Liver (tissue), 9 donors: ENCODE results near the gene ZNF700. TPM values are rescaled to one million over a fixed set of nuclear protein-coding genes. Genes with fewer than 3 reads are reported as not detected.
"Not testable (repeated sequence)": the region's sequence is repeated elsewhere in the genome, so short reads cannot be mapped to it uniquely, and the experiment has no call there.

Experiments used
- DNase-seq: peaks from one replicate; pipeline ENCODE4 v3.0.0-alpha.2; 2017; ENCODE audit warnings: low spot score
- H3K27ac ChIP-seq, 2 donors: one replicate each; pipeline ENCODE4 v1.7.0; 2013; ENCODE audit warnings: inconsistent platforms in 2 of 2, low read length in 2 of 2, control low read depth in 1 of 2, low read depth in 1 of 2, mild to moderate bottlenecking in 1 of 2
- H3K27me3 ChIP-seq, 4 donors: one replicate each; pipeline versions ENCODE4 v1.6.1 to v1.7.0; 2013; ENCODE audit warnings: low read length in 3 of 4, inconsistent platforms in 1 of 4, mild to moderate bottlenecking in 1 of 4, moderate library complexity in 1 of 4; ENCODE audit not compliant: control insufficient read depth in 4 of 4, insufficient read depth in 4 of 4
- H3K36me3 ChIP-seq, 4 donors: one replicate each; pipeline versions ENCODE4 v1.6.1 to v1.7.0; 2013; ENCODE audit warnings: low read length in 3 of 4, mild to moderate bottlenecking in 3 of 4, low read depth in 1 of 4, moderate library complexity in 1 of 4; ENCODE audit not compliant: control insufficient read depth in 4 of 4, insufficient read depth in 3 of 4
- H3K4me1 ChIP-seq, 4 donors: one replicate each; pipeline versions ENCODE4 v1.6.1 to v1.7.0; 2013; ENCODE audit warnings: low read length in 3 of 4, mild to moderate bottlenecking in 3 of 4, moderate library complexity in 1 of 4; ENCODE audit not compliant: control insufficient read depth in 4 of 4, insufficient read depth in 4 of 4
- H3K4me3 ChIP-seq, 3 donors: one replicate each; pipeline versions ENCODE4 v1.6.1 to v1.7.0; 2013; ENCODE audit warnings: low read length in 3 of 3, control low read depth in 1 of 3, low read depth in 1 of 3, mild to moderate bottlenecking in 1 of 3
- H3K9ac ChIP-seq, 2 donors: one replicate each; pipeline ENCODE4 v1.7.0; 2013; ENCODE audit warnings: low read length in 2 of 2, mild to moderate bottlenecking in 2 of 2, moderate library complexity in 2 of 2, control low read depth in 1 of 2, low read depth in 1 of 2
- H3K9me3 ChIP-seq, 4 donors: one replicate each; pipeline versions ENCODE4 v1.6.1 to v1.7.0; 2013; ENCODE audit warnings: low read length in 3 of 4; ENCODE audit not compliant: control insufficient read depth in 4 of 4
- CTCF ChIP-seq: fragments of 150-350 bp; IDR thresholded peaks from 2 replicates; pipeline ENCODE4 v1.5.1; 2017; ENCODE audit warnings: improper control_type of control experiment, low read depth, low read length; ENCODE audit not compliant: missing input control
- EGR1 ChIP-seq, 2 donors: IDR thresholded peaks; 2 replicates each; pipeline ENCODE4 v1.6.1; 2016 to 2018; ENCODE audit warnings: antibody characterized with exemption in 2 of 2, low read depth in 2 of 2
- FOXA1 ChIP-seq: IDR thresholded peaks from 2 replicates; pipeline ENCODE4 v1.6.1; 2016; ENCODE audit warnings: antibody characterized with exemption
- GABPA ChIP-seq, 2 donors: IDR thresholded peaks in 1 of 2; conservative IDR thresholded peaks in 1 of 2; 2 replicates each; pipeline ENCODE4 v1.6.1; 2016; ENCODE audit warnings: antibody characterized with exemption in 2 of 2, mild to moderate bottlenecking in 1 of 2, moderate library complexity in 1 of 2
- HNF4A ChIP-seq, 2 donors: conservative IDR thresholded peaks; 2 replicates each; pipeline ENCODE4 v1.6.1; 2016; ENCODE audit warnings: antibody characterized with exemption in 2 of 2, mild to moderate bottlenecking in 2 of 2
- HNF4G ChIP-seq: IDR thresholded peaks from 2 replicates; pipeline ENCODE4 v1.6.1; 2016; ENCODE audit warnings: antibody characterized with exemption
- JUND ChIP-seq, 2 donors: IDR thresholded peaks; 2 replicates each; pipeline ENCODE4 v1.6.1; 2016; ENCODE audit warnings: antibody characterized with exemption in 2 of 2
- NR2F2 ChIP-seq: IDR thresholded peaks from 2 replicates; pipeline ENCODE4 v1.6.1; 2016; ENCODE audit warnings: antibody characterized with exemption
- RAD21 ChIP-seq, 2 donors: IDR thresholded peaks; 2 replicates each; pipeline ENCODE4 v1.6.1; 2016; ENCODE audit warnings: antibody characterized with exemption in 2 of 2, mild to moderate bottlenecking in 2 of 2
- RXRA ChIP-seq, 2 donors: IDR thresholded peaks; 2 replicates each; pipeline ENCODE4 v1.6.1; 2017 to 2018; ENCODE audit warnings: antibody characterized with exemption in 2 of 2, mild to moderate bottlenecking in 1 of 2
- SP1 ChIP-seq: IDR thresholded peaks from 2 replicates; pipeline ENCODE4 v1.6.1; 2018; ENCODE audit warnings: antibody characterized with exemption, mild to moderate bottlenecking
- TAF1 ChIP-seq: conservative IDR thresholded peaks from 2 replicates; pipeline ENCODE4 v1.6.1; 2016; ENCODE audit warnings: antibody characterized with exemption, mild to moderate bottlenecking
- YY1 ChIP-seq: IDR thresholded peaks from 2 replicates; pipeline ENCODE4 v1.6.1; 2016; ENCODE audit warnings: antibody characterized with exemption, mild to moderate bottlenecking
- ZBTB33 ChIP-seq: IDR thresholded peaks from 2 replicates; pipeline ENCODE4 v1.6.1; 2016; ENCODE audit warnings: antibody characterized with exemption
- WGBS: extraction: QIAGEN DNeasy Blood & Tissue Kit; methylation state at CpG from one replicate; pipeline ENCODE4 v1.1.7; 2013; 5-methylcytosine and 5-hydroxymethylcytosine counted together
- polyA plus RNA-seq, 2 donors: library from polyadenylated mRNA; stranded (reverse) in 1 of 2; unstranded in 1 of 2; fragments of 200-250 nt in 1 of 2; fragments of >200 nt in 1 of 2; fragmentation: Nextera tagmentation in 1 of 2; extraction: Ambion mirVana in 1 of 2; gene quantifications; one replicate each; pipeline versions ENCODE4 v1.2.1 to v1.2.3, GENCODE V29; 2013 to 2015
- total RNA-seq, 2 donors: library from RNA; depleted of rRNA; stranded (reverse); fragments of >200 nt; gene quantifications; one replicate each; pipeline ENCODE4 v1.2.3, GENCODE V29; 2014
- TF ChIP-seq, protein P1 (sequence below): IDR thresholded peaks from 2 replicates; pipeline ENCODE4 v1.6.1; 2016; ENCODE audit warnings: antibody characterized with exemption, mild to moderate bottlenecking
- TF ChIP-seq, protein P2 (sequence below): IDR thresholded peaks from 2 replicates; pipeline ENCODE4 v1.6.1; 2016; ENCODE audit warnings: antibody characterized with exemption
- donor health status: healthy.
- donor health status: healthy.
- donor health status: healthy.
- donor health status: healthy.
- donor health status: healthy.

Gene ZNF700
- total and polyA plus RNA-seq, 4 donors = 3.1 to 13.7 (median 6.7) TPM

DNA sequence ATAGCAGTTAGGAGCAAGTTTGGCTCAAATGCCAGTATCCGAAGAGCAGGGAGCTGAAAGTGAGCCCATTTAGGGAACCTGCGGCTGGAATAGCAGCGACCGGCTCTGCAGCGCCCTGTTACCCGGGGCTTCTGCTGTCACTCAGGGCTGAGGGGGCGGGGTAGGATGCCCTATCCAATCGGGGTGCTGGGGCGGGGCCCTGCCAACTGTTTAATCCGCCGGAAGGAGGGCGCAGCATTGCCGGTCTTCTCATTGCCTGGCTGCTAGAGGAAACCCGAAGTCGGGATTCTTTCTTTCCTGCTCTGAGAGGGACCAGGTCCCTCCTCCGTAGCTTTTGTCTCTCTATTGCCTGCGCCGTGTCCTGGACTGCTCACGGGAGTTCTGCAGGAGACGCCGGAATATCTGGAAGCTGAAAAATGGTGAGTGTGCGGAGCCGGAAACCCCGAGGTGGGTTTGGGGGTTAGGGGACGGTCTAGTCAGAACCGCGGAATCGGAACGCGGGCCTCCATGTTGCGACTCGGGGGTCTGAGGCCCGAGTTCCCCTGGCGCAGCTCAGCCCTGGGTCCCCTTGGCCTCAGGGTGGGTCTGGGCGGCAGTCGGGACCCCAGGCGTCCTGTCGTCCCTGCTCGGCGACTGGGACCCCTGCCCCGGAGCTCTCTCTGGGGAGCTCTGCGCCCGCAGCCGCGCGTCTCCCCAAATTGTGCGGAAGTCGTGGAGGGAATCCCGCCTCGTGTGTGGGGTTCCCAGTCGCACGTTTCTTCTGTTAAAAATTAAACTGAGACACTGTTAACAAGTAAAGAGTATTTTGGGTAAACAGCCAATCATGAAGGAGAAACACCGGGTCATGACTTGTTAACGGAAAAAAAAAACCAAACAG lies 62.7 kb downstream of the ZNF700 start:
- Histone ChIP-seq H3K4me1 (peaks cover 0 to 8% (median 1%) of the 10 kb centered on the region in 4 donors), H3K27me3 (no peaks in the 10 kb centered on the region)
- DNase-seq = peak; percentile 93

DNA sequence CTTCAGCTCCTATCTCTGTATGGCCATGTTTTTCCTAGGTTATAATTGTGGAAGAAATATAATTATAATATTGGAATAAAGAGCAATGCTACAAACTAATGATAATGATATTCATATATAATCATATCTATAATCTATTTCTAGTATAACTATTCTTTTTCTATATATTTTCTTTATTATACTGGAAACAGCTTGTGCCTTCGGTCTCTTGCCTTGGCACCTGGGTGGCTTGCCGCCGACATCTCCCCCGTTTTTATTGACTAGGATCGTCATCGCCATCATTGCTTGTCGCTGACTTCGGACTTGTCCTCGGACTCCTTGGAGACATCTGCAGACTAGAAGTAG lies 64.2 kb downstream of the ZNF700 start:
- Histone ChIP-seq H3K27me3 (no peaks in the 10 kb centered on the region), H3K36me3 (no peaks in the 10 kb centered on the region), H3K4me1 (peaks cover 0 to 8% (median 1%) of the 10 kb centered on the region in 4 donors), H3K9ac (no peak overlapping the region), H3K27ac (peak overlapping the region in 1 of 2 donors; percentile 93), H3K4me3 (no peak overlapping the region), H3K9me3 (peaks cover 0 to under 1% (median 0%) of the 10 kb centered on the region in 4 donors)
- 69% methylated on average over 9 of the region's 9 CpGs for WGBS
- DNase-seq = no peak
- TF ChIP-seq TAF1 (no peak), FOXA1 (no peak), HNF4A (conservative IDR thresholded peaks at IDR 0.05) (no peak), HNF4G (no peak), JUND (IDR thresholded peaks at IDR 0.05) (no peak), SP1 (no peak), RXRA (IDR thresholded peaks at IDR 0.05) (no peak), ZBTB33 (no peak), NR2F2 (no peak), RAD21 (IDR thresholded peaks at IDR 0.05) (no peak), CTCF (no peak)
- TF ChIP-seq, protein P1, sequence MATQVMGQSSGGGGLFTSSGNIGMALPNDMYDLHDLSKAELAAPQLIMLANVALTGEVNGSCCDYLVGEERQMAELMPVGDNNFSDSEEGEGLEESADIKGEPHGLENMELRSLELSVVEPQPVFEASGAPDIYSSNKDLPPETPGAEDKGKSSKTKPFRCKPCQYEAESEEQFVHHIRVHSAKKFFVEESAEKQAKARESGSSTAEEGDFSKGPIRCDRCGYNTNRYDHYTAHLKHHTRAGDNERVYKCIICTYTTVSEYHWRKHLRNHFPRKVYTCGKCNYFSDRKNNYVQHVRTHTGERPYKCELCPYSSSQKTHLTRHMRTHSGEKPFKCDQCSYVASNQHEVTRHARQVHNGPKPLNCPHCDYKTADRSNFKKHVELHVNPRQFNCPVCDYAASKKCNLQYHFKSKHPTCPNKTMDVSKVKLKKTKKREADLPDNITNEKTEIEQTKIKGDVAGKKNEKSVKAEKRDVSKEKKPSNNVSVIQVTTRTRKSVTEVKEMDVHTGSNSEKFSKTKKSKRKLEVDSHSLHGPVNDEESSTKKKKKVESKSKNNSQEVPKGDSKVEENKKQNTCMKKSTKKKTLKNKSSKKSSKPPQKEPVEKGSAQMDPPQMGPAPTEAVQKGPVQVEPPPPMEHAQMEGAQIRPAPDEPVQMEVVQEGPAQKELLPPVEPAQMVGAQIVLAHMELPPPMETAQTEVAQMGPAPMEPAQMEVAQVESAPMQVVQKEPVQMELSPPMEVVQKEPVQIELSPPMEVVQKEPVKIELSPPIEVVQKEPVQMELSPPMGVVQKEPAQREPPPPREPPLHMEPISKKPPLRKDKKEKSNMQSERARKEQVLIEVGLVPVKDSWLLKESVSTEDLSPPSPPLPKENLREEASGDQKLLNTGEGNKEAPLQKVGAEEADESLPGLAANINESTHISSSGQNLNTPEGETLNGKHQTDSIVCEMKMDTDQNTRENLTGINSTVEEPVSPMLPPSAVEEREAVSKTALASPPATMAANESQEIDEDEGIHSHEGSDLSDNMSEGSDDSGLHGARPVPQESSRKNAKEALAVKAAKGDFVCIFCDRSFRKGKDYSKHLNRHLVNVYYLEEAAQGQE = no peak

More for the DNA sequence above, 62.7 kb downstream of the ZNF700 start:
- peak overlapping the region; percentile 68 to 72 for H3K9ac ChIP-seq
- H3K9me3 ChIP-seq = peaks cover 2 to 9% (median 5%) of the 10 kb centered on the region in 4 donors
- TF ChIP-seq TAF1 (peak; percentile 85), SP1 (peak; percentile 73), RXRA (IDR thresholded peaks at IDR 0.05) (peak in 1 of 2 donors; percentile 21), GABPA (IDR thresholded peaks at IDR 0.05 in 1 of 2, conservative IDR thresholded peaks at IDR 0.05 in 1 of 2) (peak; percentile 51 to 82), YY1 (peak; percentile 37), EGR1 (IDR thresholded peaks at IDR 0.05; ENCODE audit: low read depth in 2 of 2) (no peak), RAD21 (IDR thresholded peaks at IDR 0.05) (peak; percentile 20 to 29)
- TF ChIP-seq, protein P1 = peak; percentile 42
- TF ChIP-seq, protein P2, sequence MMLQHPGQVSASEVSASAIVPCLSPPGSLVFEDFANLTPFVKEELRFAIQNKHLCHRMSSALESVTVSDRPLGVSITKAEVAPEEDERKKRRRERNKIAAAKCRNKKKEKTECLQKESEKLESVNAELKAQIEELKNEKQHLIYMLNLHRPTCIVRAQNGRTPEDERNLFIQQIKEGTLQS = no peak
- H3K27ac ChIP-seq = peak overlapping the region; percentile 81 to 93
- under 1% methylated on average over 54 of the region's 54 CpGs for WGBS
- H3K36me3 ChIP-seq = no peaks in the 10 kb centered on the region
- peak overlapping the region; percentile 77 to 92 (median 85) for H3K4me3 ChIP-seq

- not testable (repeated sequence) for DNase-seq, H3K9ac ChIP-seq, H3K27me3 ChIP-seq, H3K9me3 ChIP-seq, H3K4me1 ChIP-seq, H3K4me3 ChIP-seq, H3K36me3 ChIP-seq, H3K27ac ChIP-seq
- 79% methylated on average over 4 of the region's 4 CpGs for WGBS
Measured at GRCh38 chr19:11991921-11992320, 67.0 kb downstream of the ZNF700 start.
